Hematopoietic multipotent progenitor cell treated with erythropoietin and hydrocortisone succinate and interleukin-3 and kit ligand, for 4 days (in vitro differentiated cells): ENCODE results near the gene PTPN4.

Source experiments
- DNase-seq: peaks from one replicate; pipeline ENCODE4 v3.0.0-alpha.2; 2015

PTPN4 gene

DNA sequence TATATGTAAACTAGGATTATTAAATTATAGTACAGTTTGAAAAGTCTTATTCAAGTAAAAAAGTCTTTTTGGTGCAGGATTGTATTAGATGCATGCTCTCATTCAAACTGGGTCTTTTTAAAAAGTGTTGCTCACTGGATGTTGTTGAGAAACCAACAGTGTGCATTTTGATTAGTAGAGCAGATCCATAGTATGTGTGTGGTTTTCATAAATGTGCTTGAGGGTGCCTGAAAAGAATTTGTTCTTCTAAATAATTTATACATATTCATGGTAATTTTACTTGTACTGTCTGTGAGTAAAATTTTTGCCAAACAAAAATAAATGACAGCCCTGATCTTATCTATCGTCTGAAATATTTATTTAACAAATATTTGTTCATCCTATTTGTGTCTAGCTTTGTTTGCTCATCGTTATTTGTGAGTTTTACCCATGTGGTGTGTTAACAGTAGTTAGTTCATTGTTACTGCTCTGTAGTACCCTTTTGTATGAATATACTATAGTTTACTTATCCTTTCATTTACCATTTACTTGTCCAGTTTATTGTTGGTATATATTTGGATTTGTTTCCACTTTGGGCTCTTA lies 50.4 kb downstream of the PTPN4 start:
- no peak for DNase-seq

DNA sequence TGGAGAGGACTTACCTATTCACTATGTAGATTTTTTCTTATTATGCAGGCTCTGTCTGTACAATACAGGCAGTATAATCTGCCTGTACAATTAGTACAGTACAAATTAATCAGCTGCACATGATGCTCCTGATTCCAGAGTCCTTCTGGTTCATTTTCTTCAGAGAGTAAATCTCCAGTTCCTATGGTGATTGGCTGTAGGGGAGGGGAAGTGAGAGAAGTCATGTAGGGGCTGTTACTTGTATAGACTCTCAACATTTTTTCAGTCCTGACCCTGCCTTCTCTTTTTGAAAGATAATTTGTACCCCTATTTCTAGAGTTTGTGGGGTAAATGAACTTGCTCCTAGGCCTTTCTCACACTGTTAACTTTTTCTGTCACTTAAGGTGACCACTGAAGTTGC lies 54.5 kb downstream of the PTPN4 start:
- no peak for DNase-seq

DNA sequence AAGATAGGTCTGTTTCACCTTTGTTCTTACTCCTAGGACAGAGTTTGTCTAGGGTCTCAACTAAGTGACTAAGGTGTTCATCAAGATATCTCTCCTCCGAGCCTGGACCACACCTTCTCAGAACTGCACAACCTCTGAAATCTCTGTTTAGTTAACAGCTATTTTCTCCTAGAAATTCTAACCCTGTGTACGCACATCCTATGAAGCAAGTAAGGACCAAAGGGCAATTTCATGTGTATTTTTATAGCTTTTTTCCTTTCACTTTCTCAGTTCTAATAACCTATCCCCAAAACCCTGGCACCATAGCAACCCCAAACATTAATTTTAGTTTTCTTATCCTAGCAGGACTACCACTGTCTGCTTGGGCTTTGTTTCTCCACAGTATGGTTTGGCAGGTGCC lies 59.1 kb downstream of the PTPN4 start:
- no peak for DNase-seq

DNA sequence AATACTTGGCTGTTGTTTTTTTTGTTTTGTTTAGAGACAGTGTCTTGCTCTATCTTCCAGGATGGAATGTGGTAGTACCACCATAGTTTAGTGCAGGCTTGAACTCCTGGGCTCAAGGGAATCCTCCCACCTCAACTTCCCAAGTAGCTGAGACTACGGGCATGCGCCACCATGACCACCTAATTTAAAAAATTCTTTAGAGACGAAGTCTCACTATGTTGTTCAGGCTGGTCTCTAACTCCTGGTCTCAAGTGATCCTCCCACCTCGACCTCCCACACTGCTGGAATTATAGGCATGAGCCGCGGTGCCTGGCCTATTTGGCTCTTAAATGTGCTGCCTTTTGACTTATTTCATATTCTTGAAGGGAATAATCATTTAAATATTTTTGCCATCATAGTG lies 60.1 kb downstream of the PTPN4 start:
- DNase-seq = no peak

DNA sequence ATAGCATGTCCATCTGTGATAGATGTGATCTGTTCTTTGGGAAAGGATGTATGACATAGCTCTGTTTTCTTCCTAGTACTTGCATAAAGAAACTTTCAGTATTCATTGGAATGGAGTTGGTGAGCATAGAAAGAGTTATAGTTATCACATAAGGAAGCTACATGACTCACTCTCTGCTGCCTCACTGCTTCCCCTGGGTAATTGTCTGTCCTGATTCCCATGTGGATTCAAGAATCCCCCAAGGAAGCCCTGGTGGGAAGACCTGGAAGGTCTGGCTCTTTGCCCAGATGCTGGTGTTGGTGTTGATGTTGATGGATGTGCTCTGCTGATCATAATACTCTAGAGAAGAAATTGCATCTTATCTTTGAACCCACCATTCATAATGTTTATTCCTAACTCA lies 60.6 kb downstream of the PTPN4 start:
- DNase-seq = no peak

DNA sequence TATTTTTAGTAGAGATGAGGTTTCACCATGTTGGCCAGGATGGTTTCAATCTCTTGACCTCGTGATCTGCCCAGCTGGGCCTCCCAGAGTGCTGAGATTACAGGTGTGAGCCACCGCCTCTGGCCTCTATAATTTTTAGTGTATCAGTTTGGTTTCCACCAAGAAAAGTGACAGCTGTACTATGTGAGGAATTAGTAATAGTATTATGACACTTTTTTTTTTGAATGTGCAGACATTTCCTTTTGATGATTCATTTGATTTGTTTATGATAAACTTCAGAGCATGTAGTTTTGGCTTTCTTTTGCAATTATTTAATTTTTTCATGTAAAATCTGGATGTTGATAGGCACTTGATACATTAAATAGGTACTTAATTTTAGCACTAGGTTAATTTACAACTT lies 61.5 kb downstream of the PTPN4 start:
- DNase-seq = no peak

DNA sequence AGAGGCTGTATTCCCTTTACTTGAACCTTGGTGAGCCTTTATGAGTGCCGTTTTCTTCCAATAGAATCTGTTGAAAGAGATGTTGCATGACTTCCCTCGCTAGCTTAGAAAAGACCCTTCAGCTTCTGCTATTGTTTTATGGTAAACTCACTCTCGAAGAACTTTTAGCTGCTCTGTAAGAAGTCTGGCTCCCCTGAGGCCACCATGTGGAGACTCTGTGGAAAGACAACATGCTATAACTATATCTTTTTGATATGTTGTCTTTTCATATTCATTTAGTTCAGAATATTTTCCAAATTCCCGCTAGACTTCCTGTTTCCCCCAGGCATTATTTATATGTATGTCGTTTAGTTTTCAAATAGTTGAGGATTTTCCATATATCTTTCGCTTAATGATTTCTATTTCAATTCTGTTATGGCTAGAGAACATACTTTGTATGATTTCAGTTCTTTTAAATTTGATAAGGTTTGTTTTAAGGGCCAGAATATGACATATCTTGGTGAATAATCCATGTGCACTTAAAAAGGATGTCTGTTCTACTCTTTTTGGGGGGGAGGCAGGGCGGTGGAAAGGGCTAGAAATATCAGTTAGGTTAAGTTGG lies 64.1 kb downstream of the PTPN4 start:
- peak; percentile 81 for DNase-seq

DNA sequence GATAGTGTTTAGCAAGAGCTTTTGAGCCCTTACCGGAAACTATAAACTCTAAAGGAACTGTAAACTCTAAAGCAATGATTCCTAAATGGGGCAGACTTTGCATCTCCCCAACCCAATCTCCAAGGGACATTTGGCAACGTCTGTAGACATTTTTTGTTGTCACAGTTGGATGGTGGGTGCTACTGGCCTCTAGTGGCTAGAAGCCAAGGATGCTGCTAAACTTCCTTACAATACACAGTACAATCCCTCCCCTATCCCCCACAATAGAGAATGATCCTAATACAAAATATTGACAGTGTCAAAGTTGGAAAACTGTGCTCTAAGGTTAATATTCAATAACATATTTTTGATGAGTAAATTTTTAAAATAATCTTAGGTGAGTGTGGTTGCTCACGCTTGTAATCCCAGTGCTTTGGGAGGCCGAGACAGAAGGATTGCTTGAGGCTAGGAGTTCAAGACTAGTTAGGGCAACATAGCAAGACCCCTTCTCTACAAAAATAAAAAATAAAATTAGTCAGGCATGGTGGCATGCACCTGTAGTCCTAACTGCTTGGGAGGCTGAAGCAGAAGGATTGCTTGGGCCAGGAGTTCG lies 66.7 kb downstream of the PTPN4 start:
- DNase-seq = peak; percentile 80

DNA sequence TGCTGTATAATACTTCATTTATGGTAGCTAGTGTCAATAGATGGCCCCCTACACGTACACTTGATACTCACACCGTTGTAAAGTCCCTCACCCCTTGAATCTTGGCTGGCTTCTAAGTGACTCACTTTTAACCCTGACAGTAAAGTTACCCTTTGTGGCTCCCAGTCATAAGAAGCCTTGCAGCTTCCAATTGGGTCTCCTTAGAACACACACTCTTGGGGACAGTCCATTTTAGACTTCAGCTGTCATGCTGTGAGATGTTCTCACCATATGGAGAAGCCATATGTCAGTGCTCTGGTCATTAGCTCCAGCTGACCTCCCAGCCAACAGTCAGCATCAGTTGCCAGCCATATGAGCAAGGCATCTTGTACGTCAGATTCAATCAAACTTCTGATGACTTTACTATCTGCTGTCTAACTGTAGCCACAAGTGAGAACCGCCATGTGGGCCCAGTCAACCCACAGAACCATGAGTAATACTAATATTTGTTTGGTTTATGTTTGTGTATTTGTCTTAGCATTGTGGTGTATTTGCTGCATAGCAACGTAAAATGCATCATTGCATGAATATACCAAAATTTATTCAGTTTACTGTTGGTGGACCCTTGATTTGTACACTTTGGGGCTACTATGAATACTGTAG lies 68.3 kb downstream of the PTPN4 start:
- DNase-seq = no peak

DNA sequence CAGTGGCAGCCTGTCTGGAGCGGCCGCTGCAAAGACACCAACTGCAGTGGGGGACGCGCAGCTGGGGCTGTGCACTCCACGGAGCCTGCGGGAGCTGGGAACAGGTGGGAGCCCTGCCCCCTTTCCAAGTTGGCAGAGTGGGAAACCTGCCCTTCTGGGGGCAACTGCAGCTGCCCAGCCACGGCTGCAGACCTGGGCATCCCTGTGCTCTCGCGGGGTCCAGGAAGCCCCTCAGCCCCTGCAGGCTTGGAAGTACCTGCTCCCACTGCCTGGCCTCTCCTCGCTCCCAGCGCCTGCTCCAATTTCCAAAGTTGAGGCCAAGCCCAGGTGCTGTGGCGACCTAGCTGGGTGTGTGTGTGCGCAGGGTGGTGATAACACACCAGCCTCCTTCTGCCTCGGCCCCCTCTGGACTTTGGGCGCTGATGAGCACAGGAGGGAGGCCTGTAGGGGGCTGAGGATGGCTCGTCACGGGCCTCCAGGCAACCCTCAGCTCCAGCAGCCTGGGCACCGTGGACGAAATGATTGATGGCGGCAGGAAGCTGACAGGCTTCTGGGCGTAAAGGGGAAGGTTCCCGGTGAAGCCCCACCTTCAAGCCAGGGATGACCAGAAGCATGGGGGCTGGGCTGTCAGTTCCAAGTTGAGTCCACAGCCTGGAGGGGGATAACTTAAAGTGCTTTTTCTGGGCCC lies 76.9 kb downstream of the PTPN4 start:
- DNase-seq = no peak

DNA sequence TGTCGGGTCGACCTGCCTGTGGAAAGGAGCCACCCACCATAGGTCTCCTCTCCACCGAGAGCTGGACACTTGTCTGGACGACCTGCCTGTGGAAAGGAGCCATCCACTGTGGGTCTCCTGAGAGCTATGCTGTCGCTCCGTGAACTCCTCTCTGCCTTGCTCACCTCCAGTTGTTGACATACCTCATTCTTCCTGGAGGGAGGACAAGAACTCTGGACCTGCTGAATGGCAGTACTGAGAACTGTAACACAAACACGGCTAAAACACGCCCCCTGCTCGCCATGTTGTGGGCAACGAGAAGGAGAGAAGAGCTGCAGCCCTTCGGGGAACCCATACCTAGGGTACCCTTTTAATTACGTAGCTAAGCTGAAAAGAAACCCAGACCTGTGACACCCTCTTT lies 77.6 kb downstream of the PTPN4 start:
- no peak for DNase-seq

DNA sequence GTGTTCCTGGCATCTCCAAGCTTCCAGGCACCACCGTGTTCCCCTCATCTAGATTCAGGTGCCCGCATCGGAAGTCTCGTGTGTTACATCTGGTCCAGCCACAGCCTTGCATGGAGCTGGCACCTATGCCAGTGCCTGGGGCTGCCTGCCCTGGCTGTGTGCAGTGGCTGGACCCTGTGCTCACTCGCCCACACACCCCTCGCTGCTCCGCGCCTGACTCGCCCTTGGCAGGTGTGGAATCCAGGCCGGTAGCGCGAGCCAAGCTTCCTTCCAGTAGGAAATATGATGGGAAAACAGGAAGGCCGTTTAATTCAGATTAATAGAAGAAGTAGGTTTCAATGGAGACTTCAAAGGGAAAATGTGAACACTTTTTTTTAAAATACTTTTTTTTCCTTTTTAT lies 78.0 kb downstream of the PTPN4 start:
- no peak for DNase-seq

DNA sequence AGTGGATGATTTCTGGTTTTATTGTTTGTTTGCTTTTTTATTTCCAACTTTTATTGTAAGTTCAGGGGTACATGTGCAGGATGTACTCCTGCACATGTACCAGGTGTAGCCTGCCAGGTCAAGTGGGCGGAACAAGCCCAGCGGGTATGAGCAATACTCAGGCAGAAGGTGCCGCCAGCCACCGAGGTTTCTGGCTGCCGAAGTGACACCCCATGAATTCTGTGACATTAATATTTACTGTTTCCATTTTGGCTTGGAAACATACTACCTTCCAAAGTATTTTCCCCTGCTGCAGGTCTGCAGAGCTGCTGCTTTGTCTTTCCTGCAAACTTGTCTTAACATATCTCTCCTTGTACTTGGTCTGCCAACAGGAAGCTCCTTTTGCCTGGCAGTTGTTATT lies 78.5 kb downstream of the PTPN4 start:
- no peak for DNase-seq

DNA sequence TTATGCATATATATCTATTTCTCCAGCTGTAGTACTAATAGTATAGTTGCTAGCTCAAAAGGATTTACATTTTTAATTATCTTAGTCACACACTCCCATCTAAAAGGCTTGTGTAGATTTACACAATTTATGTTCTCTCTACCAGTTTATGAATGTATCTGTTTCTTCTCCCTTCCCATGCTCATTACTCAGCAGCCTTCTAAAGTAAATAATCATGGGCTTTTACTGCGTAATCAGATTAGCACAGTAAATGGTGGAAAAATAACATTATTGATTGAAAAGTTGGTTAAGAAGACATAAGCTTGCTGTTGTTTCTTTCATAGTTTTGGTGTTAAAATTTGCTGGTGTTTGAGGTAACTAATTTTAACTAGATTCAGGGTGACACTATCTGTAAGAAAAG lies 81.8 kb downstream of the PTPN4 start:
- no peak for DNase-seq

DNA sequence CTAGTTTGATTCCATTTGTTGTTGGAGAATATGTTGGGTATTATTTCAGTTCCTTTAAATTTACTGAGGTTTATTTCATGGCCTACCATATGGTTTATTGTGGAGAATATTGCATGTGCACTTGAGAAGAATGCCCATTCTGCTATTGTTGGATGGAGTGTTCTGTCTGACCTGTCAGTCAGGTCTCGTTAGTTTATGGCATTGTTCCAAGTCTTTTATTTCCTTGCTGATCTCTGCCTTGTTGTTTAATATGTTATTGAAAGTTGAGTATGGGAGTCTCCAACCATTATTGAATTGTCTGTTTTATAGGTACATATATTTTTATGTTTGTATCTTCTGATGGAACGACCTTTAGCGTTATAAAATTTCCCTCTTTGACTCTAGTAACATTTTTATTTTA lies 86.3 kb downstream of the PTPN4 start:
- no peak for DNase-seq

DNA sequence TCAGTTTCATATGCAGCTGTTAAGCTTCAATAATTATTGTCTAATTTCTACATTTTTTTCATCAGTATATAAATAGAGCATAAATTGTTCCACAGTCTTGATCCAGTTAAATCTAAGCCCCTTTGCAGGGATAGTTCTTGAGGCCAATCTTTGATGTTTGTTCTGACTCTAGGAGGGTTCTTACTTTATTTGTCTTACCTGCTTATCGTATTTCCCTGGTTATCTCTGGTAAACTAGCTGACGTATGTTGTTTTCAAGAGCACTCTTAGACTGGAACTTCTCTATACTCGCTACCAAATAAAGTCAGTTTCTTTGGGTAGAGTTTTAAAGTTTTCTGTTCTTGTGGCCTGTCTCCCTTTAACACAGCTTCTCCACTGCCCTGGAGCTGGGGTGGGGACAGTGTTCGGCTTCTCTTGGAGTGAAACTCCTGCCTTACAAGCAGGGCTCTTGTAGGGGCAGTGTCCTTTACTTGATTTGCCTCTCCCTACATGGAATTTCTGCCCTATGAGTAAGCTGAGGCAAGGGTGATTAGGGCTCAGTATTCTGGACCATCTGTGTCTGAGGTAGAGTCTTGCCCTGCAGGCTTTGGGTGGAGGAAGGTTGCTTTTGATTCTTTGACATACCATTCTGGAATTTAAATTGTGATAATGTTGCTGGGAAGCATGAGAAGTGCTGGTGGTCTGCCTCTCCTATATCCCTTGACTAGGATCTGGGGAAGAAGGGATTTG lies 90.3 kb downstream of the PTPN4 start:
- DNase-seq = no peak

DNA sequence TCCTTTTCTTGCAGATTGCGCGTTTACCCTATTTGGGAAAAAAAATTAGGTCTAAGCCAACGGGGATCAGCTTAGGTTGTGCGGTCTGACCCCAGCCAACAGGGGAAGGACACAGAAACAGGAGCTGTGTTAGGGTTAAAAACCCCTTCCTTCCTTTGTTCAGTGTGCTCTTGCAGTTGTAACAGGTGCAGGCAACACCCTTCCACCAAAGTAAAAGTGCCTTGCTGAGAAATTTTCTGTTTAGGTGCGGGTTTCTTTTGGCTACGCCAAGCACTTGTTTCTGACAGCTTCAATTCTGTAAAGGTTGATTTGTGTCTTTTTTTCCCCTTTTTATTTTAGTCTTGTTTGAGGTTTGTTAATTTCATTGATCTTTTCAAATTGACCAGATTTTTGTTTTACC lies 92.5 kb downstream of the PTPN4 start:
- DNase-seq = no peak

DNA sequence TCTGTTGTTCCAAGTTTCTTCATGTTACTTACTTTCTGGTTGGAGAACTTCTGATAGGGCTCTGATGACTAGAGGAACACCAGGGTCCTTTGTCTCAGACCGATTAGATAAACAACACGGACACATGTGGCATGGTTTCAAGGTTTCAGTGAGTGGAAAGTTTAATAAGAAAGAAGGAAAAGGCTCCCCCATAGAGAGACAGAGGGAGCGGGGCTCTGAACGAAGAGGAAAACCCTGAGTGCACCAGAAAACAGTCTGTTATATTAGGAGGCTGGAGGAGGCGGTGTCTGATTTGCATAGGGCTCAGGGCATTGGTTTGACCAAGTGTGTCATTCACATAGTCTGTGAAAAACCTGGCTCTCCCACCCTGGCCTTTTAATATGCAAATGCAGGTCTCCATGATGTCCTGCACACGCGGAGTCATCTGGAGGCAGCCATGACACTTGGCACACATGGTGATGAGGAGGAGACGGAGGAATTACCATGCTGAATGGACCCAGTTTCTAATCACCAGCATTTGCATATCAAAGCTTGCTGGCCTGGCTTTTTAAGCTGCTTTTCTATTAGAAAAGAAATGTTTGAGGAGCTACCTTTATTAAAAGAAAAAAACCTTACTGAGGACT lies 94.2 kb downstream of the PTPN4 start:
- no peak for DNase-seq

DNA sequence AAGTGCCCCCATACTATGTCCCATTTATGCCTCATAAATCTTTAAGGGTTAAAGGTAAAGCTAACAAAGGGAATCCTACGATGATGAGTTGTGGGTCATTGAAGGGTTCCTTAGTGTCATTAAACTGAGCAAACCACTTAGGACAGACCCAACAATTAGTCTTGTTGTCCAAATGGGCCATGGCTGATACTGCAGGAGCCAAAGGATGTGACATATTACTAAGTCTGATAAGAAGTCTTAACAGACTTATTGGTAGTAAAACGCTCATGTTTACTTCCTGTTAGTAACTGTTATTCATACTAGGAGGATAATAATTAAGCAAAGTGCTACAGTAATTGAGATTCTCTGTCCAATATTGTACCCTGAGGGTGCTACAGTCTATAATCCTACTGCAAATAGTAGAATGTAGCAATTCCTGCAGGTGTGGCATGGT lies 96.8 kb downstream of the PTPN4 start:
- peak; percentile 56 for DNase-seq

DNA sequence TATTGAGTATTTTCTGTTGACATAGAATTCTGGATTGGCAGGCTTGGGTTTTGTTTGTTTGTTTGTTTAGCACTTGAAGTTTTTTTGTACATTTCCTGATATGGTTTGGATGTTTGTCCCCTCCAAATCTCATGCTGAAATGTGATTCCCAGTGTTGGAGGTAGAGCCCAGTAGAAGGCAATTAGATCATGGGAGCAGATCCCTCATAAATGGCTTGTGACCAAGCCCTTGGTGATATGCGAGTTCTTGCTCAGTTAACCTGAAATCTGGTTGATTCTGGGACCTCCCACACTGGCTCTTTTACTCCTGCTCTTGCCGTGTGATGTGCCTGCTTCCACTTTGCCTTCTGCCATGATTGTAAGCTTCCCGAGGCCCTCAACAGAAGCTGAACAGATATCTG lies 98.0 kb downstream of the PTPN4 start:
- no peak for DNase-seq

DNA sequence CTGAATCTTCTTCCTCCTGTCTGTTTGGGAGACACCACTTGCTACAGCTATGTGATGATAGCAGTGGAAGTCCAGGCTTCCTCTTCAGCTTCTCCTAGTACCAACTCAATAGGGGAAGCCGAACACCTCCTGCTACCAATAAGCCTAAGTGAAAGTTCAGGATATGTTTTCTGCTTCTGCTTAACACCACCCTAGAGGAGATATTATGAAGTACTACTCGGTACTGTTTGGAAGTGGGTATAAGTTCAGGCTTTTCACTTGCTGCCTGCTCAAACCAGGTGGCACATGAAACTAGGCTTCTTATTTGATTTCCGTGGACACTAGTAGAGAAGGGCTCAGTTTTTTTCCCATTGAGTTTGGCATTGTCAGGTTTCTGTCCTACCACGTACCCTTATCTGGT lies 99.8 kb downstream of the PTPN4 start:
- no peak for DNase-seq

DNA sequence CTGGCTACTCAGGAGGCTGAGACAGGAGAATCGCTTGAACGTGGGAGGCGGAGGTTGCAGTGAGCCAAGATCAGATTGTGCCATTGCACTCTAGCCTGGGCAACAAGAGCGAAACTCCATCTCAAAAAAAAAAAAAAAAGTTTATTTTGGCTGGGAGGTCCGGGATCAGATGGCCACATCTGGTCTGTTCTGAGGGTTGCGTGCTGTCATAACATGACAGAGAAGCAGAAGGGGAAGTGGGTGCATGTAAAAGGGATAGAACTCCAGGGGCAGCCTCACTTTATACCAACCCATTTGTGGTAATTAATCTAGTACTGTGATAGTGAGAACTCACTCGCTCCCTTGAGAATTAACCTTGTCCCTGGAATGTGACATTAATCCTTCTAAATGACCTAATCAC lies 101.2 kb downstream of the PTPN4 start:
- DNase-seq = peak; percentile 59
